ENCODE measurements around the gene UBC.
"Not testable (repeated sequence)": the region's sequence is repeated elsewhere in the genome, so short reads cannot be mapped to it uniquely, and the experiment has no call there.

UBC gene

DNA sequence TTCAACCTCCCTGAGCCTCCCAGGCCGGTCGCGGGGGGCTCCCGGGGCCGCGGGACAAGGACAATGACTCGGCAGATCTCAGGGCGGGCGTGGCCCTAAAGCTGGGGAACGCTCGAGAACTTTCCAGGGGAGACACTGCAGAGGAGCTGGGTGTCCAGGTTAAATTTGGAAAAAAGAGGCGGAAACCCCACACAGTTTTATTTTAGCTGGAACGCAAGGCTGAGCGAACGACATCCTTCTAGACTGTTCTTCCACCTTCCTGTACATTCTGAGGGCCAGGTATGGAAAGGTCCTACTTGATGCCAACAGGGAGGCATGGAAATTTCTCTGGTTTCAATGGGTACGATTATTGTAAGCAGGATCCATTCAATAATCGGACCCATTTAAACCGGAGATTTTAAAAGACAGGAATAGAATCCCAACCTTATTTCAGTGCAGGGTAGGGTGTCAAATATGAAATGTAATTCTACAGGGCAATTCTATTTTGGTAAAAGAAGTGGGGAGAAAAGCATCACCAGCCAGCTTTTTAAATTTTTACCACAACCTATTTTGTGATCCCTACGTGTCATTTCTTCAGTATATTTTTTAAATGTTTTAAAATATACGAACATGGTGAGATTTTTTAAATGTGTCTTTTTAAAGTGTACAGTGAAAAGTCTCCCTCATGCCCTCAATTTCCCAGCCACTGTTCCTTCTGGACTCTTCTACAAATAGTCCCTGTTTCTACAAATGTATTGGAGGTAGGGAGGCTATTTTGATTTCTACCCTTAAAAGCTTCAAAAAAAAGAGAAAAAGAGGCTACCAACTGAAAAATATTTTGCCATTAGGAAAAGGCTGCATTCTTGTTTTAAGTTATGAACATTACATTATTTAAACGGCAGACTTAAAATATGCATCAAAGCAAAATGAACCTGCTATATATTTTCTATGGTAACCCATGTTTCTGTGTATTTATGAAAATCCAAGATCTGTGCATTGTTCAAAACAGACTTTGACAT is 1.1 kb upstream of the UBC start:
- no peak for DNase-seq (ENCODE audit: low read depth in 2 of 2)

DNA sequence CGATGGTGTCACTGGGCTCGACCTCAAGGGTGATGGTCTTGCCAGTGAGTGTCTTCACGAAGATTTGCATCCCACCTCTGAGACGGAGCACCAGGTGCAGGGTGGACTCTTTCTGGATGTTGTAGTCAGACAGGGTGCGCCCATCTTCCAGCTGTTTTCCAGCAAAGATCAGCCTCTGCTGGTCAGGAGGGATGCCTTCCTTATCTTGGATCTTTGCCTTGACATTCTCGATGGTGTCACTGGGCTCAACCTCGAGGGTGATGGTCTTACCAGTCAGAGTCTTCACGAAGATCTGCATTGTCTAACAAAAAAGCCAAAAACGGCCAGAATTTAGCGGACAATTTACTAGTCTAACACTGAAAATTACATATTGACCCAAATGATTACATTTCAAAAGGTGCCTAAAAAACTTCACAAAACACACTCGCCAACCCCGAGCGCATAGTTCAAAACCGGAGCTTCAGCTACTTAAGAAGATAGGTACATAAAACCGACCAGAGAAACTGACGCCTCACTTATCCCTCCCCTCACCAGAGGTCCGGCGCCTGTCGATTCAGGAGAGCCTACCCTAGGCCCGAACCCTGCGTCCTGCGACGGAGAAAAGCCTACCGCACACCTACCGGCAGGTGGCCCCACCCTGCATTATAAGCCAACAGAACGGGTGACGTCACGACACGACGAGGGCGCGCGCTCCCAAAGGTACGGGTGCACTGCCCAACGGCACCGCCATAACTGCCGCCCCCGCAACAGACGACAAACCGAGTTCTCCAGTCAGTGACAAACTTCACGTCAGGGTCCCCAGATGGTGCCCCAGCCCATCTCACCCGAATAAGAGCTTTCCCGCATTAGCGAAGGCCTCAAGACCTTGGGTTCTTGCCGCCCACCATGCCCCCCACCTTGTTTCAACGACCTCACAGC is 717 bp downstream of the UBC start:
- peak; percentile 85 to 90 for DNase-seq (ENCODE audit: low read depth in 2 of 2)

DNA sequence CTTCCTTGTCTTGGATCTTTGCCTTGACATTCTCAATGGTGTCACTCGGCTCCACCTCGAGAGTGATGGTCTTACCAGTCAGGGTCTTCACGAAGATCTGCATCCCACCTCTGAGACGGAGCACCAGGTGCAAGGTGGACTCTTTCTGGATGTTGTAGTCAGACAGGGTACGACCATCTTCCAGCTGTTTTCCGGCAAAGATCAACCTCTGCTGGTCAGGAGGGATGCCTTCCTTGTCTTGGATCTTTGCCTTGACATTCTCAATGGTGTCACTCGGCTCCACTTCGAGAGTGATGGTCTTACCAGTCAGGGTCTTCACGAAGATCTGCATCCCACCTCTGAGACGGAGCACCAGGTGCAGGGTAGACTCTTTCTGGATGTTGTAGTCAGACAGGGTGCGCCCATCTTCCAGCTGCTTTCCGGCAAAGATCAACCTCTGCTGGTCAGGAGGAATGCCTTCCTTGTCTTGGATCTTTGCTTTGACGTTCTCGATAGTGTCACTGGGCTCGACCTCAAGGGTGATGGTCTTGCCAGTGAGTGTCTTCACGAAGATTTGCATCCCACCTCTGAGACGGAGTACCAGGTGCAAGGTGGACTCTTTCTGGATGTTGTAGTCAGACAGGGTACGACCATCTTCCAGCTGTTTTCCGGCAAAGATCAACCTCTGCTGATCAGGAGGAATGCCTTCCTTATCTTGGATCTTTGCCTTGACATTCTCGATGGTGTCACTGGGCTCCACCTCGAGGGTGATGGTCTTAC is 1.7 kb downstream of the UBC start:
- DNase-seq (ENCODE audit: low read depth in 2 of 2) = not testable (repeated sequence)

DNA sequence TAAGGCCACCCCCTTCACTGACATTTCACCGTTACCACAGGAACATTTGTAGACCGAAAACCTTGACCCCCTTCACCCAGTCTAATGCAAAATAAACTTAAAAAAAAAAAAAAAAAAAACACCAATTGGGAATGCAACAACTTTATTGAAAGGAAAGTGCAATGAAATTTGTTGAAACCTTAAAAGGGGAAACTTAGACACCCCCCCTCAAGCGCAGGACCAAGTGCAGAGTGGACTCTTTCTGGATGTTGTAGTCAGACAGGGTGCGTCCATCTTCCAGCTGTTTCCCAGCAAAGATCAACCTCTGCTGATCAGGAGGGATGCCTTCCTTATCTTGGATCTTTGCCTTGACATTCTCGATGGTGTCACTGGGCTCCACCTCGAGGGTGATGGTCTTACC is 2.9 kb downstream of the UBC start:
- not testable (repeated sequence) for DNase-seq (ENCODE audit: low read depth in 2 of 2)

DNA sequence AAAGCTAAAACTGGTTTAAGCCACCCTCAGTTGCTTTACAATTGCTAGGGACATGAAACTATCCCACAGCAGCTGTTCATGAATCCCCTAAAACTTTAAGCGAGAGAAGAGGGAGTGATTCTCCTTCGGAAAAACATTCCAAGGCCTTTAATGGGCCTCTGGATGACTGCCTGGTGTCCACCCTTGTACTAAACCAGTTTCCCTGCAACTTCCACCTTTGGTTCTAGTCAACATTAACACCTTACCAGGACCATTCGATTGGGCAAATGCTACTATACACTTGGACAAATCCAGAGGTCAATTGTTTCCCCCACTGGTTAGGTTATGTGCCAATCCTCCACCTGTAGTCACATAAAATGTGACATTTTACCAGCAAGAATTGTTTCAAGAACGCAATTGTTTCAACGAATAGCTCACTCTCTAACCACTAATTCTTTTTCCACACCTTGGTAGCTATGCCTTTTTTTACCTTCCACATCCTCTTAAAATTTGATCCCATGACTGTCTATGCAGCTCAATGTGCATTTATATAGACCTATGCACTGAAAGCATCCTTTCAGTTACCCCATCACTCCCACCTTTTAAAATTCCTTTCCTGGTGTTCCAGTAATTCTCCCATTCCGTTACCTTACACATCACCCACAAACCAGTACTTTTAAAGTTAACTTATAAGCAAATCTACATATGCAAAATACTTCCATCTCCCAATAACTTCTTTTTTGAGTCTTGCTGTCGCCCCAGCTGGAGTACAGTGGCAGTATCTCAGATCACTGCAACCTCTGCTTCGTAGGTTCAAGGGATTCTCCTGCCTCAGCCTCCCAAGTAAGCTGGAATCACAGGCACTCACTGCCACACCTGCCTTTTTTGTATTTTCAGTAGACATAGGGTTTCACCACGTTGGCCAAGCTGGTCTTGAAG is 3.6 kb downstream of the UBC start:
- DNase-seq (ENCODE audit: low read depth in 2 of 2) = no peak

DNA sequence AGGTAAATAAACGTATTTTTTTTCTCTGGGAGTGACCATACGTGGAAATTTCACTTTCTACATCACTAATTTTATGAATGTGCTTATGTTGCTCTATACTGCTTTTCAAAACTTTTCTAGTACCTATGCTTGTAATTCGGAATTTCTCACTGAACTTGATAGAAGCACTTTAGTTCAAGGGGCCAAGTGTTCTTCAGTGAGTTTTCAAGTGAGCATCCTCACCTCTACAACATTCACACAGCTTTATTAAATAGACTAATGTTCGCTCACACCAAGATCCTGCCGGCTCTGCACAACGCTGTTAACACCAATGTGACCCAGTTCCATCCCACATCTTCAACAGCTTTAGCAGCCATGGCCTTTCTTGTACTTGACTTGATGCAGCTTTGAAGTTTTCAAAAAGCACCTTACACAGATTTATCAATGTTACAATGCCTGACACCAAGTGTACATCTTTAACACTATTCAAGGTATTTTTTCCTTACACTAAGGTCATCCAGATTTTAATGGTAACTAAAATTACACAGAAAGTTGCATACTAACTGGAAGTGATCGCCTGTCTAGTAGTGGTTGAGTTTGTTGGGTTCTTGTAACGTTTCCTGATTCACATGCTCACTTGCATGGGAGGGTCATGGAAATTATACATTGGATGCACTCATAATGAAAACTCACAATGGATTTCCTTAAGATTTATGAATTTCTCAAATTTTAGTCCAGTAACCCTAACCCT is 4.5 kb downstream of the UBC start:
- no peak for DNase-seq (ENCODE audit: low read depth in 2 of 2)

DNA sequence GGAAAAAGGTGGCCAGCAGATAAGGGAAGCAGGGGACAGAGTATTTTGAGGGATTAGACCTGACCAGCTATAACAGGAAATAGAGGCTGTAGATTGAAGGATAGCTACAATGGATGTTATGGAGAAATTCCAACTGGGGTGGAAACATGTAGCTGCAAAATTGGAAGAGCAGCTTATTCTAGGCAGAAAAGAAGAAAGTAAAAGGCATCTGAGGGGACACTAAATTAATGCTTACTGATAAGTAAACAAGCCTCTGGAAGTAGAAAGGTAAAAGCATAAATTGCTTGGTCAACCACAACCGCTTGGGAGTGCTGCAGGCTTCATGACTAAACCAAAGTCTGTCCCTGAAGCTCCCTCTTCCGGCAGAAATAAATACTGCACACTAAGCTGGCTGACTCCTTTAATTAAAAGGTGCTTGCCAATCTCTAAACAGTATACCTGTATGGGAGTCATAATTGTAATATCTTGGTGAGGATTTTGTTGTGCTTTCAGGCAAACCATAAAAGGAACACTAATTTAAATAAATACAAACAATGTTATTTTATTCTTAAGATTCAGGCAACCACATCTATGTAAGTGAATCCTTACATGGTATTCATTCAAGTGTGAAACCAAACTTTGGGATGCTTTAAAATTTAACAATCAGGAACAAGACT is 7.7 kb downstream of the UBC start:
- DNase-seq (ENCODE audit: low read depth in 2 of 2) = peak; percentile 68 to 72

DNA sequence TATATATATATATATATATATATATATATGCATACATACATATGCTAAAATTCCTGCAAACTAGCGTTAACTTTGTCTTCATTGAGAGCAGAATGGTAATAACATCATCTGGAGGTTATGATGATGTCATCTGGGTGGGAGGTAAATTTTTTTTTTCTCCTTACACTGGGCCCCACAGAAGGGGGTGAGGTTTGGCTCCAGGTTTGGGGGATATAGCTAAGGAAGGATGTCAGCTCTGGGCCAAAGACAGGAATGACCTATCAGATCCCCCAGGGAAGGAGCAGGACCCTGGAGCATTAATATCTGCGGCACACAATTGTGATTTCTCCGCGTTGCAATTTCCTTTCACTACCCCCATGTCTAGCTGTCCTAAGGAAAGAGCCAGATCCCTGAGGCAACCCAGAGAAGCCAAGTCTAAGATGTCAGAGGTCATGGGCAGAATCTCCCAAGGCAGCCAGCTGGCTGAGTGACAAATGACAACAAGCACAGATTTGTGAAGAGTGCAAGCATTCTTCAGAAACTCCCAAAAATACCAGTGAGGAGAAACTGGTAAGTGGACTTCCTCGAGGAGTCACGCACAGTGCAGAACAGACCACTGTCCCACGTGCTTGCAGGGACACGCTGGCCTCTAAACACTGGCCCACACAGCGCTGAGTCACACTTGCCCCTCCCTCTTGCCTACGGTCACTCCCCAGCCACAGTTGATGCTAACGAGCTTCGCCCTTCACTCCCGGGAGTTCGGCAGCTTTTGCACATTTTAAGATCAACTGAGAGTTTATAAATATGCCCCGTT is 9.9 kb downstream of the UBC start:
- DNase-seq (ENCODE audit: low read depth in 2 of 2) = no peak

DNA sequence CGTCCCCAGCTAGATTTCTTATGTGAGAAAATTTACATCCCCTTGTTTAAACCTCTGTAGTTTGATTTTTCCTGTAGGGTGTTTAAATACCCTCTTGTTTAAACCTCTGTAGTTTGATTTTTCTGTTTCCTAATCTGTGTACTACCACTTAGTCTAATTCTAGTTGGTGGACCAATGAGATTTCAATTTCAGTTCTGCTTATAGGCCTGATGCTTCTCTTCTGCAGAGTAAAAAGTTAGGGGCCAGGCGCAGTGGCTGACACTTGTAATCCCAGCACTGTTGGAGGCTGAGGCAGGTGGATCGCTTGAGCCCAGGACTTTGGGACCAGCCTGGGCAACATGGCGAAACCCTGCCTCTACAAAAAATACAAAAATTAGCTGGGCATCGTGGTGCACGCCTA is 11.5 kb downstream of the UBC start:
- DNase-seq (ENCODE audit: low read depth in 2 of 2) = no peak

DNA sequence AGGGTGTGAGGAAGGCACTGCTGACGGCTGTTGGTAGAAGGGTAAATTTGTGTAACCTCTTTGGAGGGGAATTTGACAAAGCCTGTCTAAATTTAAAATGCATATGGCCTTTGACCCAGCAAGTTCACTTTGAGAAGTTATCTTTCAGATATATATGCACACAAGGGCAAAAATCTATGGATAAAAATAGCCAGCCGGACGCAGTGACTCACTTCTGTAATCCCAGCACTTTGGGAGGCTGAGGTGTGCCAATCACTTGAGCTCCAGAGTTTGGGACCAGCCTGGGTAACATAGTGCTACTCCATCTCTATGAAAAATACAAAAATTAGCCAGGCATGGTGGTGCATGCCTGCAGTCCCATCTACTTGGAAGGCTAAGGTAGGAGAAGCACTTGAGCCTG is 13.4 kb downstream of the UBC start:
- no peak for DNase-seq (ENCODE audit: low read depth in 2 of 2)

DNA sequence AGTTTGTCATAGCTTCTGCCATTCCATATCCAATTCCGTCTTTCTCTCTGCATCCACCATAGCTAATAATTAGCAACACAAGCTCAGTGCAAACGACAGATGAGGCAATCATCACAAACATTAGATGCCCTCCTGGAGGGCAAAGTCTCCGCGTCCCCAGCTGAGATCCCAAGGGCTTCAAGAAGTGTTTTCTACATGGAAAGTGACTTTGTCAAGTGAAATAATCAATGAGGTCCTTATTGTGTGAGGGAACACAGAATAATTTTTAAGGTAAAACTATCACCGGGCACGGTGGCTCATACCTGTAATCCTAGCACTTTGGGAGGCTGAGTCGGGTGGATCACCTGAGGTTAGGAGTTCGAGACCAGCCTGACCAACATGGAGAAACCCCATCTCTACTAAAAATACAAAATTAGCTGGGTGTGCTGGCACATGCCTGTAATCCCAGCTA is 14.1 kb downstream of the UBC start:
- not testable (repeated sequence) for DNase-seq (ENCODE audit: low read depth in 2 of 2)

DNA sequence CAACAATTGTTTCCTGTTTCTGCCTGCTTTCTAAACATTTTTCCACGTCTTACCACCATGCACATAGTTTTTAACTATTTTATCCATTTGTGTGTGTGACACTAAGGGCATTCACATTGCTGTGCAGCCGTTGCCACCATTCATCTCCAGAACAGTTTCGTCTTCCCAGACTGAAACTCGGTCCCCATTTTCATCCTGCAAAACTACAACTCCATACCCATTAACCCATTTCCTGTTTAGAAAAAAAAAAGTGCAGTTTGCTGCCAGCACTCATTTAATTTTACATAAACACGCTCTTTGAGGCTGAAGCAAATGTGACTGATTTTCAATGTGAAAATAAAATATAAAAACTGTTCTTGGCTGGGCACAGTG is 15.5 kb downstream of the UBC start:
- DNase-seq (ENCODE audit: low read depth in 2 of 2) = no peak

DNA sequence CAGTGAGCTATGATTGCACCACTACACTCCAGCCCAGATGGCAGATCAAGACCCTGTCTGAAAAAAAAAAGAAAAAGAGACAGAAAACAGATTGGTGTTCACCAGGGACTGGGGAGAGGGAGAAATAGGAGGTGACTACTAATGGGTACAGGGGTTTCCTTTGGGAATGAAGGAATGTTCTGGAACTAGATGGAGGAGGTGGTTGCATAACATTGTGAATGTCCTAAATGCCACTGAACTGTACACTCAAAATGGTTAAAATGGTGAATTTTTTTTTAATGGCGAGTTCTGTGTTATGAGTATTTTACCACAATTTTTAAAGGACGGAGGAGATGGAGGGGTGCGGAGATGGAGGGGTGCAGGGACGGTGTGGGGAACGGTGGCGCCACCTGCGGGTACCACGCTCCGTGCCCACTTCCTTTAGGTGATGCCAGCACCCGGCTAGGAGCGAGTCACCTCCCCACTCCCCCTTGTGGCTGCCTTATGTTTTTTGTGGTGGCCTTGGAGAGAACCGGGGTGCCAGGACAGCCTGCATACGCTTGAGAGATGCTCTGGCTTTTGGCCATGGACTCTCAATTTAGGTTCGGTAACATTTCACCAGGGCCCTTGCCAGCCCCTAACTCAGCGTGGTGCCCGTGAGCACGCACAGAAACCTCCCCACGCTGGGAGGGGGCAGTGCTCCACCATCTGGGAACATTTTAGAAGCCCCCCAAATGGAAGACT is 16.1 kb downstream of the UBC start:
- peak; percentile 34 to 52 for DNase-seq (ENCODE audit: low read depth in 2 of 2)

DNA sequence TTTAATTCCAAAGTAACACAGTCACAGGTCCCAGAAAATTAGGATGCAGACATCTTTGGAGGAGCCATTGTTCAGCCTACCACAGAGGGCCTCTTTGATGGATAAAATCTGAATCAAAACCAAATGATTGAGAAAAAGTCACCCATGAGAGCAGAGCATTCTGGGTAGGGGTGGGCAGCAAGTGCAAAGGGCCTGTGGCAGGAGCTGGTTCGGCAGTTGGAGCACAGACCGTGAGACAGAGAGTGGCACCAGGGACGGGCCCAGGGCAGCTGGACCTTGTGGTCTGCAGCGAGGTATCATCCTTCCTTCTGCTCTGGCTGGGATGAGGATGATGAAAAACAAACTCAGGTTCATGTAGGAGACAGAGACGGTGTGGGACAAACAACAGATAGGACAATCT is 18.0 kb downstream of the UBC start:
- no peak for DNase-seq (ENCODE audit: low read depth in 2 of 2)

DNA sequence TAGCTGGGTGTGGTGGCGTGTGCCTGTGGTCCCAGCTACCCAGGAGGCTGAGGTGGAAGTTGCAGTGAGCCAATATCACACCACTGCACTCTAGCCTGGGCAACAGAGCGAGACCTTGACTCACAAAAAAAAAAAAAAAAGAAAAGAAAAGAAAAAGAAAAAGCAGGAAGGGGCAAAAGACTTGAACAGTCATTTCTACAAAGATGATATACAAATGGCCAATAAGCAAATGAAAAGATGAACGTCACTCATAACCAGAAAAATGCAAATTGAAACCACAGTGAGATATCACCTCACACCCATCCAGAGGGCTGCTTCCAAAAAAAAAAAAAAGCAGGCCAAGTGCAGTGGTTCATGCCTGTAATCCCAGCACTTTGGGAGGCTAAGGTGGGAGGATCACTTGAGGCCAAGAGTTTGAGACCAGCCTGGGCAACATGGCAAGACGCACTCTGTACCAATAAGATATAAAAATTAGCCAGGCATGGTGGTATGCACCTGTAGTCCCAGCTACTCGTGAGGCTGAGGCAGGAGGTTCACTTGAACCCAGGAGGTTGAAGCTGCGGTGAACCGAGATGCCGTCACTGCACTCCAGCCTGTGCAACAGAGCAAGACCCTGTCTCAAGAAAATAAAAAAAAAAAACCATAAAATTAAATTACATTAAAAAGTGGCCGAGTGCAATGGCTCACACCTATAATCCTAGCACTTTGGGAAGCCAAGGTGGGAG is 20.5 kb downstream of the UBC start:
- DNase-seq (ENCODE audit: low read depth in 2 of 2) = no peak

DNA sequence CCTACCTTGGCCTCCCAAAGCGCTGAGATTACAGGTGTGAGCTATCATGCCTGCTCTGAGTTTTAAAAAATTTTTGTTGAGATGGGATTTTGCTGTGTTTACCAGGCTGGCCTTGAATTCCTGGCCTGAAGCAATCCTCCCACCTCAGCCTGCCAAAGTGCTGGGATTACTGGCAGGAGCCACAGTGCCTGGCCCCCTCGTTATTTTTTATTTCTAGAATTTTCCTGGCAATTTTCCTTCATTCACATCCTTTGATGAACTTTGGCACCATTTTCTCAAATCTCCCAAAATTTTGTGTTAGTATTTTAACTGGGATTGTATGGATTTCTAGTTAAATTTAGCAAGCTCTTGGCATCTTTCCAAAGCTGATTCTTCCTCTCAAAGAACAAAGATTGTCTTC is 26.2 kb downstream of the UBC start:
- DNase-seq (ENCODE audit: low read depth in 2 of 2) = no peak

DNA sequence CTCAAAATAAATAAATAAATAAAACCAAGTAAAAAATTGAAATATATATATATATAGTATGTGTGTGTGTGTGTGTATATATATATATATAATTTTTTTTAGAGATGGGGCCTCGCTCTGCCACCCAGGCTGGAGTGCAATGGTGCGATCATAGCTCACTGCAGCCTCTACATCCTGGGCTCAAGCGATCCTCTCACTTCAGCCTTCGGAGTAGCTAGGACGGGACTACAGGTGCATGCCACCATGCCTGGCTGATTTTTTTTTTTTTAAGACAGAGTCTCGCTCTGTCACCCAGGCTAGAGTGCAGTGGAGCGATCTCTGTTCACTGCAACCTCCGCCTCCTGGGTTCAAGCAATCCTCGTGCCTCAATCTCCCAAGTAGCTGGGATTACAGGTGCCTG is 26.7 kb downstream of the UBC start:
- not testable (repeated sequence) for DNase-seq (ENCODE audit: low read depth in 2 of 2)

Measured in stimulated activated CD8-positive, alpha-beta memory T cell treated with anti-CD3 and anti-CD28 coated beads, Interleukin-15, amount 100 ng/mL, for 48 hours (primary cell).